Thoracic aorta (tissue), 2 donors: ENCODE measurements around the gene MT1H. TPM values are rescaled to one million over a fixed set of nuclear protein-coding genes. Genes with fewer than 3 reads are reported as not detected.

Source experiments
- ATAC-seq: fragments of 150-250 bp; one replicate; pipeline ENCODE4 v1.8.0; 2017; ENCODE audit warnings: low read depth; ENCODE audit not compliant: insufficient number of reproducible peaks, low FRiP score
- DNase-seq: peaks from one replicate; pipeline ENCODE4 v3.0.0-alpha.2; 2020; ENCODE audit warnings: low spot score
- H3K27ac ChIP-seq, 2 donors: fragments of 200-600 bp; sonication (generic); 1 replicate in 1 of 2; 2 replicates in 1 of 2; pipeline ENCODE4 v1.5.1; 2016; ENCODE audit warnings: mild to moderate bottlenecking in 2 of 2, moderate library complexity in 2 of 2
- H3K27me3 ChIP-seq: fragments of 200-600 bp; sonication (generic); replicated peaks from 2 replicates; pipeline ENCODE4 v1.6.0; 2016; ENCODE audit warnings: mild to moderate bottlenecking; ENCODE audit not compliant: insufficient read depth
- H3K36me3 ChIP-seq: fragments of 200-600 bp; sonication (generic); one replicate; pipeline ENCODE4 v1.5.1; 2016
- H3K4me1 ChIP-seq, 2 donors: fragments of 200-600 bp; sonication (generic); 1 replicate in 1 of 2; 2 replicates in 1 of 2; pipeline versions ENCODE4 v1.5.1 to v1.6.0; 2016; ENCODE audit warnings: low read depth in 2 of 2, mild to moderate bottlenecking in 1 of 2; ENCODE audit not compliant: control insufficient read depth in 1 of 2
- H3K4me3 ChIP-seq: fragments of 200-600 bp; sonication (generic); 2 replicates; pipeline ENCODE4 v1.5.1; 2016; ENCODE audit warnings: mild to moderate bottlenecking
- H3K9me3 ChIP-seq: fragments of 200-600 bp; sonication (generic); 2 replicates; pipeline ENCODE4 v1.5.1; 2016
- total RNA-seq, 2 donors: library from RNA; depleted of rRNA; stranded (reverse); fragments of >200 nt; gene quantifications; one replicate each; pipeline versions ENCODE4 v1.1.0 to v1.2.3, GENCODE V29; 2016
- TF ChIP-seq, protein P1 (sequence below): fragments of 200-600 bp; sonication (generic); IDR thresholded peaks from one replicate; pipeline ENCODE4 v1.5.1; 2019; ENCODE audit warnings: antibody characterized with exemption

MT1H gene
- total RNA-seq, 2 donors from 2014 or later = not detected

DNA sequence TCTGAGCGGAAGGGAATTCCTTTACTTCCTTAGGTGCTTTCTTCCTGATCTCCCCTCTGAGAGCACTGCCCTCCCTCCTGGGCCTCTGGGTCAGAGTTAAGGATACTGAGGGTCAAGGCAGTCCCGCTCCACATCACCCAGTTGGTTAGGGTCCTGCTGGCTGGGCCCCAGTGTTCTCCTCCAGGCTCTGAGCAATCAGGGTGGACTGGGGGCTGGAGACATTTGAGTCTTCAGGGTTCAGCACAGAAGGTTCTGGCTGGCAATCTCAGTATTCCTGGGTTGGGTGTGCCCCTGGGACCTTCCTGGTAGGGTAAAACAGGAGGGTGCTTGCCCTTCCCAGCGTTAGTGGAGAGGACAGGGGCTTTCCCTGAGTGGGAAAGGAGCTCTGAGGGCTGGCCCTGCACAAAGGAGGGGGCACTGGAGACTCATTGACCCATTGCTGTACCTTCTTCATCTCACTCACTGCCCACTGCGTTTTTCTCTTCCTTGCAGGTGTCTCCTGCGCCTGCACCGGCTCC, 36.7 kb upstream of the MT1H start:
- peak overlapping the region; percentile 77 for H3K4me3 ChIP-seq
- no peaks in the 10 kb centered on the region for H3K9me3 ChIP-seq
- TF ChIP-seq, protein P1, sequence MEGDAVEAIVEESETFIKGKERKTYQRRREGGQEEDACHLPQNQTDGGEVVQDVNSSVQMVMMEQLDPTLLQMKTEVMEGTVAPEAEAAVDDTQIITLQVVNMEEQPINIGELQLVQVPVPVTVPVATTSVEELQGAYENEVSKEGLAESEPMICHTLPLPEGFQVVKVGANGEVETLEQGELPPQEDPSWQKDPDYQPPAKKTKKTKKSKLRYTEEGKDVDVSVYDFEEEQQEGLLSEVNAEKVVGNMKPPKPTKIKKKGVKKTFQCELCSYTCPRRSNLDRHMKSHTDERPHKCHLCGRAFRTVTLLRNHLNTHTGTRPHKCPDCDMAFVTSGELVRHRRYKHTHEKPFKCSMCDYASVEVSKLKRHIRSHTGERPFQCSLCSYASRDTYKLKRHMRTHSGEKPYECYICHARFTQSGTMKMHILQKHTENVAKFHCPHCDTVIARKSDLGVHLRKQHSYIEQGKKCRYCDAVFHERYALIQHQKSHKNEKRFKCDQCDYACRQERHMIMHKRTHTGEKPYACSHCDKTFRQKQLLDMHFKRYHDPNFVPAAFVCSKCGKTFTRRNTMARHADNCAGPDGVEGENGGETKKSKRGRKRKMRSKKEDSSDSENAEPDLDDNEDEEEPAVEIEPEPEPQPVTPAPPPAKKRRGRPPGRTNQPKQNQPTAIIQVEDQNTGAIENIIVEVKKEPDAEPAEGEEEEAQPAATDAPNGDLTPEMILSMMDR = no peak
- DNase-seq (no peak), ATAC-seq (no peak)
- H3K27ac ChIP-seq = peak overlapping the region; percentile 85 to 86
- no peaks in the 10 kb centered on the region for H3K36me3 ChIP-seq
- no peaks in the 10 kb centered on the region for H3K27me3 ChIP-seq
- H3K4me1 ChIP-seq = peaks cover 5 to 26% of the 10 kb centered on the region in 2 donors

DNA sequence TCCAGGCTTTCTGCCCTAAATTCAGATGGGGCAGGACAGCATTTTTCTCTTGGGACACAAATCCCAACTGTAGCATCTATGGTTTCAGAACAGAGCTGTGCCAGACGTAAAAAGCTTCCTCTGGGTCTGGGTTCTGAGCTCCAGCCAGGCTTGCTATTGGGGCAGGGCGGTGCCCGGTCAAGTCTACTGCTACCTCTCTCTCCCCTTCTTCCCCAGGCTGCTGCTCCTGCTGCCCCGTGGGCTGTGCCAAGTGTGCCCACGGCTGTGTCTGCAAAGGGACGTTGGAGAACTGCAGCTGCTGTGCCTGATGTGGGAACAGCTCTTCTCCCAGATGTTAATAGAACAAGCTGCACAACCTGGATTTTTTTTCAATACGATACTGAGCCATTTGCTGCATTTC, 36.1 kb upstream of the MT1H start:
- TF ChIP-seq, protein P1 = no peak
- Histone ChIP-seq H3K4me3 (peak overlapping the region; percentile 77), H3K36me3 (no peaks in the 10 kb centered on the region), H3K9me3 (no peaks in the 10 kb centered on the region), H3K4me1 (peaks cover 5 to 30% of the 10 kb centered on the region in 2 donors), H3K27me3 (no peaks in the 10 kb centered on the region), H3K27ac (peak overlapping the region; percentile 85 to 86)
- DNase-seq = no peak
- no peak for ATAC-seq

DNA sequence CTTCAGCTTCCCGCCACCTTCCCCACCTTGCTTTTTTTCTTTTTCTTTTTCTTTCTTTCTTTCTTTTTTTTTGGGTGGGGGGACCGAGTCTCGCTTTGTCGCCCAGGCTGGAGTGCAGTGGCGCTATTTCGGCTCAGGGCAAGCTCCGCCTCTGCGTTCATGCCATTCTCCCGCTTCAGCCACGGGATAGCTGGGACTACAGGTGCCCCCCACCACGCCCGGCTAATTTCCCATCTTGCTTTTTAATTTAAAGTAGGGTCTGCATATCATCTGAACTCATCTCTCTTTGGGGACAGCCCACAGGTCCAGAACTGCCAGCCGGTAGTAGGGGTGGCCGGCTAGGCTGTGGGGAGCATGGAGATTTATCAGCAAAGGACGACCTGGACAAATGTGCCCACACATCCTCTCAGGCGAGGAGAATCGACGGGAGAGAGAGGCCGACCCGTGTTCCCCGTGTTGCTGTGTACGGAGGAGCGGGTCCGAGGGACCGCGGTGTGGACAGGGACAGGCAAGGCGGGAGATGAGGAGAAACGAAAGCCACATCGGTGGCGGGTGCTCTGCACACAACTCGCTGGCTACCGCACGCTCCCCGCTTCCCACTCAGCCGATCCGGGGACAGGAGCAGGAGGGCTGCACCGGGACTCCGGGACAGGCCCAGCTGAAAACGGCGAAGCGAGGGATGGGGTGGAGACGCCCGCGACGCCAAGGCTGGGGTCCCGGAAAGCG, 34.7 kb upstream of the MT1H start:
- Histone ChIP-seq H3K9me3 (no peaks in the 10 kb centered on the region), H3K4me3 (peak overlapping the region; percentile 24), H3K27ac (no peak overlapping the region), H3K27me3 (no peaks in the 10 kb centered on the region), H3K36me3 (no peaks in the 10 kb centered on the region), H3K4me1 (peaks cover 5 to 37% of the 10 kb centered on the region in 2 donors)
- TF ChIP-seq, protein P1 = no peak
- DNase-seq (no peak), ATAC-seq (no peak)

DNA sequence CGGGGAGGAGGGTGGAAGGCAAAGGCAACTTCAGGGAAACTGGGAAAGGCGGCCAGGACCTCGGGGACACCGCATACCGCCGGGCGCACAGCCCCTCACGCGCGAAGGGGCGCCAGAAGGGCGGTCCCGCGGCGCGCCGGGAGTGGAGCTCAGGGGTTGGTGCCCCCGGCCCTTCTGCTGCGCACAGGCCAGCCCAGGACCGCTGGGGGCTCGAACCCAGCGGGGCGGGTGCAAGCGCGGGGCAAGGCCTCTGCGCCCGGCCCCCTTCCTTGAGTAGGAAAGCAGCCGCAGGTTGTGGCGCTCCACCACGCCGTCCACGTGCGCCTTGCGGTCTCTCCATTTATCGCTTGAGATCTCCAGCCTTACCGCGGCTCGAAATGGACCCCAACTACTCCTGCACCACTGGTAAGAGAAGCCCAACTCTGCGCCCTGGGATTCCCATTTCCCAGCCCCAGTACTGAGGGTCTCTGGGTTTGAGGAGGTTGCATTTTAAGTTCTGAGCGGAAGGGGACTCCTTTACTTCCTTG, 34.1 kb upstream of the MT1H start:
- Histone ChIP-seq H3K9me3 (no peaks in the 10 kb centered on the region), H3K36me3 (no peaks in the 10 kb centered on the region), H3K27ac (no peak overlapping the region), H3K27me3 (no peaks in the 10 kb centered on the region), H3K4me1 (peaks cover 5 to 37% of the 10 kb centered on the region in 2 donors), H3K4me3 (peak overlapping the region; percentile 24)
- ATAC-seq (no peak), DNase-seq (no peak)
- TF ChIP-seq, protein P1 = no peak

DNA sequence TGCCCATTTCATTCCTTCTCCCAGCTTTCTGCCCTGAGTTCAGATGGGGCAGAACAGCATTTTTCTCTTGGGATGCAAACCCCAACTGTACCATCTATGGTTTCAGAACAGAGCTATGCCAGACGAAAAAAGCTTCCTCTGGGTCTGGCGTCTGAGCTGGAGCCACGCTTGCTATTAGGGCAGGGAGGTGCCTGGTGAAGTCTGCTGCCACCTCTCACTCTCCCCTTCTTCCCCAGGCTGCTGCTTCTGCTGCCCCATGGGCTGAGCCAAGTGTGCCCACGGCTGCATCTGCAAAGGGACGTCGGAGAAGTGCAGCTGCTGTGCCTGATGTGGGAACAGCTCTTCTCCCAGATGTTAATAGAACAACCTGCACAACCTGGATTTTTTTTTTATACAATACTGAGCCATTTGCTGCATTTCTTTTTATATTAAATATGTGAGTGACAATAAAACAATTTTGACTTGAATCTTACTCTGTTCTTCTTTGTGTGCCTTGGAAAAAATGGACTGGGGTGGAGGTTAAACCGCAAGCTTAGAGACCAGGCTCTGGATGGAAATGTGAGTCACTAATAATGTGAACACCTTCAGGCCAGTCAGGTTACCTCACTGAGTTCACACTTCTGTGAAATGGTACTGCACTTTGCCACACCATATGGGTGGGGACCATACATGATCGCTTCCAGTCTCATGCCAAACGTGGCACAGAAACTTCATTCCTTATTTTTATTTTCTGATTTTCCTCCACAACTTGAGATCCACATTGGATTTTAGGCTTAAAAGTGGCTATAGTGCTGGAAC, 32.8 kb upstream of the MT1H start:
- DNase-seq (no peak), ATAC-seq (no peak)
- Histone ChIP-seq H3K9me3 (no peaks in the 10 kb centered on the region), H3K27me3 (no peaks in the 10 kb centered on the region), H3K4me1 (peaks cover 5 to 37% of the 10 kb centered on the region in 2 donors), H3K36me3 (no peaks in the 10 kb centered on the region), H3K4me3 (no peak overlapping the region), H3K27ac (no peak overlapping the region)
- TF ChIP-seq, protein P1 = no peak
